HG03095 (cell line): ENCODE data around the gene KCNMB2.

ENCODE experiments used
- ATAC-seq: cut with Tn5 transposase; IDR thresholded peaks from one replicate; pipeline ENCODE4 v1.9.1; 2021; ENCODE audit warnings: moderate library complexity; ENCODE audit not compliant: unreplicated experiment

The KCNMB2 gene

DNA sequence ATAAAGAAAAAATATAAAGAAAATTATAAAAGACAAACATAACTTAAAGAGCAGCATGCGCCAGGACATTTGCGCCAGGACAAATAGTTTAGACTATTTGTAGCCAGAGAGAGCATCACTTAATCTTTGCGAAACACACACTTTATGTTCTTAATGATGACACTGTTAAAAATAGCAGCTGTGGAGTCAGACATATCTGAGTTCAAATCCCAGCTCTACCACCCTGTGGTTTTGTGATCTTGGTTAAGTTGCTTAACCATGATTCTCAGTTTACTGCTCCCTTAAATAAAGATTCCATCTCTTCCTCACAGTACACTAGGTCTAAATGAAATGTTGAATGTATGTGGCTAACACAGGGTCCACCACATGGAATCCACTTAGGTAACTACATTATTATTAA lies 31.4 kb downstream of the KCNMB2 start:
- no peak for ATAC-seq

DNA sequence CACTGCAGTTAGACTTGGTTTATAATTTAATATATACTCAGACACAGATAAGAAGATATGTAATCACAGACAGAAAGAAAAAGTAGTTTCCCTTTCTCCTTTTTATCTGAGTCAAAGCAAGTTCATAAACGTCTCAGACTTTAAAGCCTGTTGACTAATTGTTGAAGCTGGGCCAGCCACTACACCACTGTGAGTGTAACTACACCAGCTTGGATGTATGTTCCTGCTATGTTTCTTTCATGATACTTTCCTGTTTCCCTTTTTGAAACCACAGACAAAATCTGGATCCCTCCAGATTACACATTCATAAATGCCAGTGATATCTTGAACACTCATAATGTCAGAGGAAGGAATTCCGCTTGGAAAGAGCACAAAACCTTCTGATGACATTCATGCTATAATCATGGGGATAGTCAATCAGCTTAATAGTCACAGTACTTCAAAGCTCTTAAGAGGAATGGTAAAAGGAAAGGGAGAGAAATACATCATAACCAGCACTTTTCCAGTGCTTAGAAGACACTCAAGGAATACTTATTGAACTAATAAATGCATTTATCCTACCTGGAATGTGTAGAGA lies 32.0 kb downstream of the KCNMB2 start:
- ATAC-seq, result no peak

DNA sequence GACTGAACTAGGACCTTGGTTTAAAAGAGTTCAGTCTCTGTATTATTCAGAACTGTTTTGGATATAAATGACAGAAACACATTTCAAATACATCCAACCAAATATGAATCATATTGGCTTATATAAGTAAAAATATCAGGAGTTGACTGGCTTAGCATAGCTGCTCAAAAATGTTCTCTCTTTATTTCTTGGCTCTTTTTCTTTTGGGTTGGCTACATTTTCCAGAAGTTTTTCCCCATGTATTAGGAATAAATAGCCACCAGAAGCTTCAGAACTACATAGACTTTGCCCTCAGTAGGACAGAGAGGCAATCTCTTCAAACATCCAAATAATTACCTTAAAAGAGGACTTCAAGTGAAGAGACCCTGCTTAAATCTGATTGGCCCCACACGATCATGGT lies 32.7 kb downstream of the KCNMB2 start:
- no peak for ATAC-seq

DNA sequence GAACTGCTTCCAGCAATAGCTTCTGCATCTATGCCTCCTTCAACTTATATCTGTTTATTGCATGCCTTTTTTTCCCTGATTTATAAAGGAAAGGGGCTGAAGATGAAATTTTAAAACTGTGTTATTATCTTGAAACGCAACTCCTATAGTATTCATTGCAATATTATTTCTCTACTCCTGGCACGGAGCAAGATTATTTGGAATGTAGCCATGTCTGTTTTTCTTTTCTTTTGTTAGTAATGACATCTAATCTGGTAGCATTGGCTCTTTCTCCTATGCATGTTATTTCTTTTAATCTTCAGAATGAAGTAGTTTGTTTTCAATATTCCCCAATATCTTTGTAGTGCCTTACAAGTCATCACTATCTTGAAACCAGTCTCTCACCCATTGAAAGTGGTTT lies 33.6 kb downstream of the KCNMB2 start:
- no peak for ATAC-seq

DNA sequence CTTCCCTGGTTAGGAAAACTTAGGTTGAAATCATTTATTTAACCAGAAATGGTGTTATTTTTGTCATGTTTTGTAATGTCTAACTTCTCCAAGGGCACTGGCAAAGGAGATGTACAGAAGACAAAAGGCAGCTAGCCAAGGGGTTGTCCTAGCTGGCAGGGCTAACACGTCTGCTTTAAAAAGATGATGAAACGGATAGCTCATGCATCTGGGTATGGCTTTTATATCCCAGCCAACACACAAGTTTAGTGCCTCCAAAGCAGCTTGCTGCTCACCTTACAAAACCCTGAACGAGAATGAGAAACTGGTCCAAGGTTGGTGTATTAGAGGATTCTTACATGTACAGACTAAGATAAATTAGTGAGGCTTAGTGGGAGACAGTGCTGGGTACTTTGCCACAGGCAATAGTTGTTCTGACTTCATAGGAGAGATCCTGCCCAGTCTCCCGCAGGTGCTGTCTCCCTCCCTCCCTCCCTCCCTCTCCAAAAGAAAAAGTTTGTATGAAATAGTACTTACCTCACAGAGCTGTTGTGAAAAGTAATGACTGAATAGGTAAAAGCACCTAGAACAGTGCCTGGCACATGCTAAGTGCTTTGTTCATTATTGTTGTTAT lies 47.8 kb downstream of the KCNMB2 start:
- ATAC-seq, result no peak

DNA sequence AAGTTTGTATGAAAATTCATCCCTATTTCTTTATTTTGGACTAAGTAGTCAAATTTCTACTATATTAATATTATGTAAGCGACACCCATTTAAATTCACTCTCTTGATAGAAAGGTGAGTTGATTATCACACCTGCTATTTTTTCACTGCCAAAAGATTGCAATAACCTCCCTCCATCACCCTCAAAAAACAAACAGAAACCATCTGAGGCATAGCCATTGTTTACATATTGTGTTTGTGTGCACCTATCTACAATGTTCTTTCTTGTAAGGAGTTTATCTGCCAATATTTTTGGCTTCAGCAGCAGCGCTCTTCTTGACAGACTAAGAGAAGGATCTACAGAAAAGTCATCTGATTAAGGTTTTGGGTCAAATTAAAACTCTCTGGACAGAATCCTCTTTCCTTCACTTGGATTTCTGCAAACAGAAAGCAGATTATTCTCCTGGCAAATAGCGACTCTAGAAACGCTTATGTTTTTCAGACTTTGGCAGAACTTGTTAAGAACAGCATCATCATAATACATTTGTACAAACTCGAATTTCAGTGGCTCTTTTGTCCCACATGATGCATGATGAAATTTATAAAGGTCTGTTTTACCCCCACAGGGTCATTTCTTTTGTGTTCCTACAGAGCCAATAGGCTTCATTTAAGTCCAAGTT lies 48.6 kb downstream of the KCNMB2 start:
- no peak for ATAC-seq

DNA sequence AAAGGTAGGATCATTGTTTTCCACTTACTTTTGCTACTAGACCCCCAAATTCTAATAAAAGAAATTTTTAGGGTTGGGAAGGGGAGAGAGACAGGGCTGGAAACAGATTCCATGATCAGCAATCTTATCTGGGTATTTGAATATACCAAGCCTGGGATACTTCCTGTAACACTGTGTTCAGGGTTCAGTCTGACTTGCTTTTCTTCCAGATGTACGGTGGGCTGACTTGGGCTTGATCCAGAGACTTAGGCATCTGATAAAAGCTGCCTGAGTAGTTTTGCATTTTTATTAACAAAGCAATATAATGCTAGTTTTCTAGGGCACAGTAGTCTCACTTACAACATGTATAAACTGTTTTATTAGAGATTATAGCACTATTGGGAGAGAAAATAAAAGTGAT lies 49.2 kb downstream of the KCNMB2 start:
- no peak for ATAC-seq

DNA sequence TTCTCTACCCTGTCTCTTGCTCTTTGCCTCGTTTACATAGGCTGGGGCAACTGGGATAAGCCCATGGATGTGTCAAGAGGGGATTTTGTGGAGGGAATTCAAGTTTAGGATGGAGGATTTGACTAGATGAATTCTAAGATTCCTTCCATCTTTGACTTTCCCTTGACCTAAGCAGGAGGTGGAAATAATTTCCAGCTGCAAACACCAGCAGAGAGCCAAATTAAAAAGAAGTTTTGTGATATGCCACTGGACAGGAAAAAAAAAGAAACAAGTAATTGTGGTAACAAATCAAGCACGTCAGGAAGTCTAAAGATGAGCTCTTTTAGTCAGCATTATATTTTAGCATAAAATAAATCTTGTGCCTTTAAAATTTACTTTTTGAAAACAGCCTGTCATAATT lies 49.8 kb downstream of the KCNMB2 start:
- no peak for ATAC-seq

DNA sequence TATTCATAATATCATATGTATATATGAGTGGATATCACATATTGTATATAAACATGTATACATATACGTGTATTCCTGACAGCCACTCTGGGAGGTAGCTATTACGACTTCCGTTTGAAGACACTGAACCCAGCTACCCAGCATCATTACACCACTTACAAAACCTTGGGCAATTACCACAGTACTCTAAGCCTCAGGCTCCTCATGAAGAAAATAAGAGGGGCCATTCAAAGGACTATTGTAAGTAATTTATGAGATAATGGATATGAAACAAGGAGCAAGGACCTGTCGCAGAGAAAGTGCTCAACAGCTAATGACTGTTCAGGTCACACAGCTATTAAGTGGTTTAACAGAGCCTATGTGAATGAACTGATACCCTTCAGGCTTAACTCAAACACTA lies 52.4 kb downstream of the KCNMB2 start:
- no peak for ATAC-seq

DNA sequence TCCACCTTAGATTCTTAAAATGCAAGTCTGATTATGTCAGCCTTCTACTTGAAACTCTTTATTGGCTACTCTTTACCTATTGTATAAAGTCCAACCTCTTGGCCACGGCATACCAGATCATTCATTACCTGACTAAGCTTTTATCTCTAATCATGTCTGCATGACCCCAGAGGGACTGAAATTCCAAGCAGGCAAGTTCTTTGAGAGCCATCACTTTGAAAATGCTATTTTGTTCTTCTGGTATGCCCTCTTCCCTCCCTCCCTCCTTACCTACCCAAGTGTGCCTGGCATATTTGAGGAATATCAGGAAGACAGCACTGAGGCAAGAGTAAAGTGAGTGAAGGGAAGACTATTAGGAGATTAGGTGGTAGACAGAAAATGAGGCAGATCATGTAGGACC lies 57.5 kb downstream of the KCNMB2 start:
- no peak for ATAC-seq

DNA sequence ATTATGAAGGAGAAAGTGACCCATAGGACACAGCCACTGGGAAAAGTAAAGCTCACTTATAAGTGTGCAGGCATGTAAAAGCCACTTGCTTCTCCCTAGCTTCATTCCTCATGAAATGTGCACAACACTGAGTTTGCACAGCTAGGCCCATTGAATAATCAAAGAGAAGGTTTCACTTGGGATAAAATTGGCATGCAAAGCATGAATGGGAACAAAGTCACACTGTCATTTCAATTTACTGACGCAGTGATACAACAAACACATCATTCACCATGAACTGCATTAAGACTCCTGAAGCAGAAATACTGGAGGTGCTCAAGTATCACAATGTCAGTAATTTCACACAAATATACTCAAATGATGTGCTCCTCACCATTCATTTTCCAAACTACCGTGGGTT lies 61.1 kb downstream of the KCNMB2 start:
- ATAC-seq, result no peak

DNA sequence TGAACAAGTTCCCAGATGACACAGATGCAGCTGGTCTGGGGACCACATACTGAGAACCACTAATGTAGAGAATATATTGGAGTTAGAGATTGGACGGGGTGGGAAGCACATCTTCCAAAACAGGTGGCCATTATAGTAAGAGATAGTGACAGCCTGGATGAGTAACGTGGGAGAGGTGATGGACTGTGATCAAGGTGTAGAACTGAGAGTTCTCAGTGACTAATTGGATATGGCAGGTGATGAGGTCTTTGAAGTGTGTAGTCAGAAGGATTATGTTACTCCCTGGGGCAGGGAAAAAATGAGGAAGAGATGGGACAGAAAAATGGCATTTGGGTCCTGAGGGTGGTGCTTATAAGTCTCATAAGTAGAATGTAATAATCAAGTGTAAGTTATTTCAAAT lies 66.6 kb downstream of the KCNMB2 start:
- ATAC-seq, result no peak

DNA sequence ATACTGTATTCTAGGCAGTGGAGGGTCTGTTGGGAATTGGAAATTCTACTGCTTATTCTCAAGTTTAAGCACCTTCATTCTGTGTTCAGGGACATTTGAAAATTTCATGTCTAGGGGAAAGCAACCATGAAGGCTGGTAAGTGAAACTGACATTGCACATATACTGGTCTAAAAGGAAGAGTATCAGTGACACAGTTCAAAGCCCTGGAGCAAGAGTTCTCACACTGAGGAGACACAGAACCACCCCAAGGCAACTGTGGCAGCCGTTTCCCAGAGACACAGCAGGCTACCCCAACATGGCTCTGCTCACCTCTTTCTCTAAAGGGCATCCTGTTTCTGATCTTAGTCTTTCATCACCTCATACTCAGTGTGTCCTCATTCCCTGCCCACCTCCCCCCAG lies 67.5 kb downstream of the KCNMB2 start:
- ATAC-seq, result no peak

DNA sequence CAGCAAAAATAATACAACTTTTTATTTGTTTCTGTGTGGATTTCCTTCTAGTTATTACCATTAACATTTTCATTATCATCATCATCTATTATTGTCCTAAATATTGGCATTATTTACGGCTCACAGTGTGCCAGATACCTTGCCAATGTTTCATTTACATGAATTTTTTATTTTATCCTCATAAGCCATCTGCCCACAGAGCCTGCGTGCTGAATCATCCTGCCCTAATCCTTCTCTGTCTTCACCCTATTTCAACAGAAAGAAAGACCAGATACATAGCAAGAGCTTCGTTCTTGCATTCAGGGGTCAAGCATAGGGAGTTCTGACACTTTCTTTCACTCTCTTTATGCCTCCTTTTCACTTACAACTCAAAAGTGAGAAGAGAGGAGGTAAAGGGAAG lies 82.0 kb downstream of the KCNMB2 start:
- no peak for ATAC-seq

DNA sequence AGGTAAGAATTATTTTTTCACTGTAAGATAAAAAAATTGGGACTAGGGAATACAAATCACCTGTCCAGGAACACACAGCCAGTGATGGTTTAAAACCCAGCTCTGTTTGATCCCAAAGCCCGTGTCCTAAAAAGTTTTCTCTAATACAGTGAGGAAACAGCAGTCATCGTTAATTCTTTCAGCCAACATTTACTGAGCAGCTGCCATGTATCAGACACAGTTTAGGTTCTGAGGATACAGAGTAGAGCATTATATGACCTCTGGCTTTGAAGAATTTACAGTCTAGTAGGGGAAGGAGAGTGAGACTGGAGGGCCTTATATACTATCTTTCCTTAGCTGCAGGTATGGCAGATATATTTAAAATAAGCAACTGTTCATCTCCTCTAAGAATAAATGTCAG lies 82.7 kb downstream of the KCNMB2 start:
- ATAC-seq, result no peak

DNA sequence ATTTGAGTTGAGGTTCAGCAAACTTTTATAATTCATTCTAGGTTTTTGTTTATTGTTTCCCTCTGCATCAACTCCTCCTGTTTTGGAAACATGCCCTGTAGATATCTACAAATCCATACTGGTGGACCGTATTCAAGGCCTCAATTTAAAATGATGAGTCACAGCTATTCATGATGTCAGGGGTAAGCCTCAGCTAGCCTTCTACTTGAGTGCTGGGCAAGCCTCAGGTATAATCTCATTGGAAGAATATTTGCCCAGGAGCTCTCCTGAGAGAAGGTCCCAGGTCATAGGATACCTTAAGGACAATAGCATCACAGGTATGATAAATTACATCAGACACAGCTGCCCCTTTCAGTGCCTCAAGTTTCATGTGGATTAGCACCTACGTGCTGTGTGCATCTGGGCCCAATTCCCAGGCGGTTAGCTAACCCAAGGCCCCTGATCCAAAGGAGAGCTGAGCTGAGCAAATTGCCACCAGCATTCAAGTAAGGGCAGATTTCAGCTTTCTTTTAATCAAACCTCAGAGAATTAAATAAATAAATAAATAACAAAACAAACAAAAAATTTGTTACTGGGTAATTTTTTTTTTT lies 87.5 kb downstream of the KCNMB2 start:
- no peak for ATAC-seq

DNA sequence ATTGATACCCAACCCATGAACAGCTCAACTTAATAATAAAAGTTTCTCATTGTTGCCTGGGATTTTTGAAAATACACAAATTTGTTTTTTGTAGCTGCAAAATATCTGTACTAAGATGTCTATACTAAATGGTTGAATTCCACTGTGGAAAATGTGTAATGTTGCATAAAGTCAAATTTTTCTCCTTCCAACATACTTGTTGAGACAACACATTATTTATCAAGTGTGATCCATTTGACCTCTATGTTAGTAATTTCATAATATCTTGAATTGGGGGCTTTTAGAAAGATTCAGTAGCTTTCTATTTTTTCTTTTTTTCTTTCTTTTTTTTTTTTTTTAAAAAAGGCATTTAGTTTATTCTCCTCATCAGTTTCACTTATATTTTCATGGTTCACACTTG lies 88.0 kb downstream of the KCNMB2 start:
- ATAC-seq, result no peak

DNA sequence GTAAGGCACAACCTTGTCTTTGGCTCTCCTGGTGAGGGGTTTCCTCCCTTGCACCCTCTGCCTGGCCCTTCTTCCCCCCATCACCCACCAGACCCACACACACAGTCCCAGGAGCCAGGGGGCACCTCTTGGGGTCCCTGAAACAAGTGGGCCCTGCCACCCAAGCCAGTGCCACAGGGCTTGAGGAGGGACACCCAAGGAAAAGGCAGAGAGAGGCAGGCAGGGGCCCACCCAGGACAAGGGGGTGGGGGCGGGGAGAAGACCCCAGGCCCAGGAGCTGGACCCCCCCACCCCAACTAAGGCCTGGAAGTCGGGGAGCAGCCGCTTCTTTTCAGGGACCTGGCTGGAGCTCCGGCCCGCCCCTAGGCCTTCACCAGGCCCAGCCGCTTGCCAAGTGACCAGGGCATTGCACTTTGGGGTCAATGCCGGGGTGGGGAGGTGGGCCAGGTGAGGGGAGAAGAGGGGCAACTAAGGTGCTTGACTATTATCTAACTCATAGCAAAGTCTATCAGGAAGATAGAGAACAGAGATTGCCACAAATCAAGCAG lies 88.9 kb downstream of the KCNMB2 start:
- no peak for ATAC-seq

DNA sequence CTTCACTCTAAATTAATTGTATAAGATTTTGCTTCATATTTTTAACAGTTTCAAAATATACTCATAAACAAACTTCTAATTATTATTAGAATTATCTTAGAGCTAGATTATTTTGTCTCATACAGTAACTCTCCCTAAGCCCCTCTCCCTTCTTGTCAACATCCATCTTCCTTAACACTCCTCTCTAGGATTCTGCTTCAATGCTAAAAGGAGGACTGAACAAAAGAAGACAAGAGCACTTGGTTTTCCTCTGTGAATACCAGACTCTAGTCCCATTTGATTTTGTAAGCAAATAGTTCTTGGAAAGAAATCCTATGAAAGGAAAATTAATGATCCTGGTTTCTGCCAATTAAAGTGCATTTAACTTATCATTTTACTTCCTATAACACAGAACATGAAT lies 91.8 kb downstream of the KCNMB2 start:
- no peak for ATAC-seq

DNA sequence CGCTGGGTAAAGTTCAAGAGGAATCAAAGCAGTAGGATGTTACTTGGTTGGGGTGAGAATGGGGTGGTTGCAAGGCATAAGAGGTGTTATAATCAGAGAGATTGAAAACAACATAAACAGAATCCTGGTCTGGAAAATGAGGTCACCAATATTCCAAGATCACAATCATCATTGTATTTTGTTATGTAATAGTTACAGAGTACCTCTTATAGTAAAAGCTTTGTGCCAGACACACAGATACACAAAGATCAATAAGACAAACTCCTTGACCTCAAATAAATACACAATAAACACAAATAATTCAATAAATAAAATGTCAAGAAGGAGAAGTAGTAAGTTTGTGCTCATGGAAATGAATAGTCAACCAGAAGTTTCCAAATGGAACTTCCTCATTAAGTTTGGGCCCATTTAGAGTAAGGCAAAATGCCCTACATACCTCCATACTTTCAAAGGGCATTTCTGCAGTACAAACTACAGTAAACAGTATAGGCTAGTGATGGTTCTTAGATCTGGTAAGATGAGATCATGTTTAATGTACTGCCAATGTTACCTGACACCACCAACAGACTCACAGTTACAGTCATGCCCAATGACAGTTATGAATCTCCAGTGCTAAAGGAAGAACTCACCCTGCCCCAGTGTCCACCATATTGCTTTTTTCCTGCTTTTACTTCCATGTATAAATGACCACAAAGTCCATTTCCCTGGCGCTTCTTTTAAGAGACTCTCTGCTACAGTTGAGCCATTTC lies 93.4 kb downstream of the KCNMB2 start:
- no peak for ATAC-seq

DNA sequence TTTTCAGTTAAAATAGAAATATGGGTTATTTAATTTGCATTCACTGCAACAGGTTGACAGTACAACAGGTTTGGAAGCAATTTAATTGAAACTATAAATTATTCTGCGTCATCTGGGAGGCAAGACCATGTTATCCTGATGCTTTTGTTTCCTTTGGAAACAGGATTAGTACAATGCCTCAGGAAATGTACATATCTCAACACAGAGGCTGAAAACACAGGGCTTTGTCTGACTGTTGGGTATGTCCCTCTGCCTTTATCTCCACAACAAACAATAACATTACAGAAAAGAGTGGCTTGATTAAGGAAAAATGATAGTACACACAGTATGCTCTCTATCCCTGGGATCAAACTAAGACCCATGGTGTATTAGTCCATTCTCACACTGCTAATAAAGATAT lies 95.7 kb downstream of the KCNMB2 start:
- ATAC-seq, result no peak
